Uterus (tissue), 4 donors: ENCODE results near the gene GBX1. TPM values are rescaled to one million over a fixed set of nuclear protein-coding genes. Genes with fewer than 3 reads are reported as not detected.

Experiments
- DNase-seq, 2 donors: peaks; one replicate each; pipeline ENCODE4 v3.0.0-alpha.2; 2019 to 2020
- H3K27ac ChIP-seq, 2 donors: fragments of 200-600 bp; sonication (generic); 1 replicate in 1 of 2; 2 replicates in 1 of 2; pipeline ENCODE4 v1.5.1; 2016 to 2018
- H3K27me3 ChIP-seq, 2 donors: fragments of 200-600 bp; sonication (generic); one replicate each; pipeline ENCODE4 v1.5.1; 2018 to 2019; ENCODE audit warnings: control low read depth in 1 of 2
- H3K36me3 ChIP-seq, 2 donors: fragments of 200-600 bp; sonication (generic); one replicate each; pipeline ENCODE4 v1.5.1; 2019; ENCODE audit warnings: control low read depth in 1 of 2
- H3K4me1 ChIP-seq, 2 donors: fragments of 200-600 bp; sonication (generic); one replicate each; pipeline ENCODE4 v1.5.1; 2018 to 2019; ENCODE audit warnings: control low read depth in 1 of 2
- H3K4me3 ChIP-seq, 2 donors: fragments of 200-600 bp; sonication (generic); 1 replicate in 1 of 2; 2 replicates in 1 of 2; pipeline ENCODE4 v1.5.1; 2018 to 2019; ENCODE audit warnings: mild to moderate bottlenecking in 1 of 2
- H3K9me3 ChIP-seq, 2 donors: fragments of 200-600 bp; sonication (generic); one replicate each; pipeline ENCODE4 v1.5.1; 2019; ENCODE audit warnings: control low read depth in 1 of 2
- CTCF ChIP-seq, 4 experiments: fragments of 200-600 bp in 2 of 4; fragments of 450-650 bp in 2 of 4; sonication (generic) in 2 of 4; IDR thresholded peaks; one replicate each; pipeline ENCODE4 v1.5.1; 2016 to 2019; ENCODE audit warnings: antibody characterized with exemption in 4 of 4, mild to moderate bottlenecking in 2 of 4, moderate library complexity in 1 of 4
- POLR2A ChIP-seq, 2 donors: fragments of 450-650 bp; IDR thresholded peaks; one replicate each; pipeline ENCODE4 v1.6.1; 2016; ENCODE audit warnings: antibody characterized with exemption in 2 of 2, mild to moderate bottlenecking in 1 of 2, moderate library complexity in 1 of 2
- intact Hi-C: fragments of 100-400 bp; cut with DNase I; formaldehyde crosslinking; loops from one replicate; pipeline ENCODE4 v1.15.1; 2023; ENCODE audit warnings: low total_unique reads
- total RNA-seq, 4 donors: library from RNA; depleted of rRNA in 3 of 4; stranded (reverse); fragments of >200 nt in 3 of 4; gene quantifications; one replicate each; pipeline versions ENCODE4 v1.1.0 to v1.2.4, GENCODE V29; 2014 to 2023
- donor health status: DM: yes; HTN: yes; CAD: no.

Gene GBX1
- total RNA-seq, 4 donors from 2014 or later = 0.41 TPM; not detected in 3

GRCh38 chr7:151133986-151134742 lies 33.3 kb downstream of the GBX1 start:
- Histone ChIP-seq H3K4me3 (no peak overlapping the region), H3K4me1 (no peaks in the 10 kb centered on the region), H3K27ac (no peak overlapping the region), H3K27me3 (no peaks in the 10 kb centered on the region), H3K9me3 (no peaks in the 10 kb centered on the region), H3K36me3 (no peaks in the 10 kb centered on the region)
- TF ChIP-seq POLR2A (IDR thresholded peaks at IDR 0.05) (no peak), CTCF (IDR thresholded peaks at IDR 0.05) (no peak)
- intact Hi-C loops = loop anchor here (10.0 kb wide), 1 partner anchor 171 kb away; no protein-coding TSS in a partner anchor
- DNase-seq = peak in 1 of 2 donors; percentile 12

- Histone ChIP-seq H3K27ac (no peak overlapping the region), H3K27me3 (no peaks in the 10 kb centered on the region), H3K4me1 (no peaks in the 10 kb centered on the region), H3K36me3 (no peaks in the 10 kb centered on the region), H3K9me3 (no peaks in the 10 kb centered on the region), H3K4me3 (no peak overlapping the region)
- TF ChIP-seq POLR2A (IDR thresholded peaks at IDR 0.05) (no peak), CTCF (IDR thresholded peaks at IDR 0.05) (no peak)
- DNase-seq = no peak
- intact Hi-C loops = loop anchor here (10.0 kb wide), 1 partner anchor 171 kb away; no protein-coding TSS in a partner anchor
Observed at GRCh38 chr7:151133266-151133985, 34.1 kb downstream of the GBX1 start.

- TF ChIP-seq POLR2A (IDR thresholded peaks at IDR 0.05) (no peak), CTCF (IDR thresholded peaks at IDR 0.05) (no peak)
- H3K9me3 ChIP-seq = no peaks in the 10 kb centered on the region
- H3K4me3 ChIP-seq = no peak overlapping the region
- intact Hi-C loops = loop anchor here (10.0 kb wide), 1 partner anchor 172 kb away; no protein-coding TSS in a partner anchor
- no peaks in the 10 kb centered on the region for H3K36me3 ChIP-seq
- H3K27ac ChIP-seq = no peak overlapping the region
- H3K4me1 ChIP-seq = no peaks in the 10 kb centered on the region
- DNase-seq = peak in 1 of 2 donors; percentile 11
- H3K27me3 ChIP-seq = no peaks in the 10 kb centered on the region
Observed at GRCh38 chr7:151132461-151133205, 34.9 kb downstream of the GBX1 start.

- Histone ChIP-seq H3K36me3 (no peaks in the 10 kb centered on the region), H3K4me1 (no peaks in the 10 kb centered on the region), H3K27me3 (no peaks in the 10 kb centered on the region), H3K27ac (no peak overlapping the region), H3K4me3 (no peak overlapping the region), H3K9me3 (no peaks in the 10 kb centered on the region)
- TF ChIP-seq CTCF (IDR thresholded peaks at IDR 0.05) (no peak), POLR2A (IDR thresholded peaks at IDR 0.05) (no peak)
- intact Hi-C loops = loop anchor here (10.0 kb wide), 1 partner anchor 173 kb away; no protein-coding TSS in a partner anchor
- no peak for DNase-seq
Observed at GRCh38 chr7:151131592-151132293, 35.8 kb downstream of the GBX1 start.
